NCI-H2227 treated with DMSO at 0.1 percent for 48 hours (cell line): ENCODE measurements around the gene LYPD6B.
A peak's percentile ranks its signal among the peaks of the same experiment; 100 is the strongest.

Experiments used
- DNase-seq: peaks from one replicate; lab custom pipeline; 2025; lab: John Stamatoyannopoulos, UW

LYPD6B gene

GRCh38 chr2:149160701-149161217 lies 122.3 kb downstream of the LYPD6B start:
- DNase-seq, result no peak

GRCh38 chr2:149161481-149162225 lies 123.2 kb downstream of the LYPD6B start:
- DNase-seq, result no peak

- DNase-seq, result no peak
Observed at GRCh38 chr2:149164296-149164695, 125.8 kb downstream of the LYPD6B start.

GRCh38 chr2:149164827-149165226 lies 126.3 kb downstream of the LYPD6B start:
- DNase-seq, result no peak

GRCh38 chr2:149167001-149167780 lies 128.7 kb downstream of the LYPD6B start:
- no peak for DNase-seq

GRCh38 chr2:149167941-149168340 lies 129.4 kb downstream of the LYPD6B start:
- DNase-seq, result no peak

GRCh38 chr2:149169656-149170055 lies 131.2 kb downstream of the LYPD6B start:
- peak; percentile 88 for DNase-seq

GRCh38 chr2:149170156-149170555 lies 131.7 kb downstream of the LYPD6B start:
- no peak for DNase-seq

GRCh38 chr2:149170911-149171310 lies 132.4 kb downstream of the LYPD6B start:
- no peak for DNase-seq

- DNase-seq, result no peak
Observed at GRCh38 chr2:149173220-149173619, 134.7 kb downstream of the LYPD6B start.

- DNase-seq, result no peak
Observed at GRCh38 chr2:149175956-149176355, 137.5 kb downstream of the LYPD6B start.

- no peak for DNase-seq
Observed at GRCh38 chr2:149178612-149179011, 140.1 kb downstream of the LYPD6B start.

- no peak for DNase-seq
Observed at GRCh38 chr2:149180226-149180875, 141.9 kb downstream of the LYPD6B start.

GRCh38 chr2:149183187-149183586 lies 144.7 kb downstream of the LYPD6B start:
- no peak for DNase-seq

- peak; percentile 22 for DNase-seq
Observed at GRCh38 chr2:149184991-149185390, 146.5 kb downstream of the LYPD6B start.

- no peak for DNase-seq
Observed at GRCh38 chr2:149185942-149186490, 147.5 kb downstream of the LYPD6B start.

GRCh38 chr2:149187057-149187456 lies 148.6 kb downstream of the LYPD6B start:
- DNase-seq, result no peak

GRCh38 chr2:149188291-149188690 lies 149.8 kb downstream of the LYPD6B start:
- DNase-seq, result no peak

GRCh38 chr2:149189769-149190168 lies 151.3 kb downstream of the LYPD6B start:
- DNase-seq, result no peak

GRCh38 chr2:149191915-149192314 lies 153.4 kb downstream of the LYPD6B start:
- DNase-seq, result no peak

- no peak for DNase-seq
Observed at GRCh38 chr2:149192427-149192826, 153.9 kb downstream of the LYPD6B start.

- DNase-seq, result peak; percentile 56
Observed at GRCh38 chr2:149200109-149200520, 161.6 kb downstream of the LYPD6B start.
